Small intestine (tissue), 7 donors: ENCODE results near the gene TRIM4. TPM values are rescaled to one million over a fixed set of nuclear protein-coding genes. Genes with fewer than 3 reads are reported as not detected.
"Not testable (repeated sequence)": the region's sequence is repeated elsewhere in the genome, so short reads cannot be mapped to it uniquely, and the experiment has no call there.

Experiments
- DNase-seq, 2 donors: peaks; one replicate each; pipeline versions ENCODE4 v3.0.0 to v3.0.0-alpha.2; 2013
- FAIRE-seq: peaks from 2 replicates; lab custom pipeline; 2012; peaks lifted over from hg19 to GRCh38; lab: Jason Lieb, UNC
- H3K27ac ChIP-seq, 3 donors: one replicate each; pipeline ENCODE4 v1.5.1; 2013; ENCODE audit warnings: low read length in 2 of 3, mild to moderate bottlenecking in 2 of 3, control low read depth in 1 of 3, inconsistent platforms in 1 of 3, low read depth in 1 of 3, moderate library complexity in 1 of 3
- H3K27me3 ChIP-seq, 3 donors: one replicate each; pipeline ENCODE4 v1.6.1; 2013; ENCODE audit warnings: low read length in 3 of 3, inconsistent platforms in 1 of 3; ENCODE audit not compliant: control insufficient read depth in 3 of 3, insufficient read depth in 3 of 3
- H3K36me3 ChIP-seq, 3 donors: one replicate each; pipeline ENCODE4 v1.6.1; 2013; ENCODE audit warnings: low read length in 3 of 3, inconsistent platforms in 1 of 3, low read depth in 1 of 3, mild to moderate bottlenecking in 1 of 3, moderate library complexity in 1 of 3; ENCODE audit not compliant: control insufficient read depth in 3 of 3, insufficient read depth in 2 of 3
- H3K4me1 ChIP-seq, 3 donors: one replicate each; pipeline ENCODE4 v1.6.1; 2013; ENCODE audit warnings: low read length in 2 of 3, inconsistent platforms in 1 of 3, low read depth in 1 of 3, mild to moderate bottlenecking in 1 of 3, moderate library complexity in 1 of 3; ENCODE audit not compliant: control insufficient read depth in 3 of 3, insufficient read depth in 2 of 3
- H3K4me3 ChIP-seq, 3 donors: one replicate each; pipeline ENCODE4 v1.5.1; 2013; ENCODE audit warnings: low read length in 3 of 3, control low read depth in 1 of 3, inconsistent platforms in 1 of 3, low read depth in 1 of 3, mild to moderate bottlenecking in 1 of 3, moderate library complexity in 1 of 3
- H3K9me3 ChIP-seq, 2 donors: one replicate each; pipeline ENCODE4 v1.6.1; 2013; ENCODE audit warnings: low read depth in 1 of 2, low read length in 1 of 2; ENCODE audit not compliant: control insufficient read depth in 2 of 2, insufficient read depth in 1 of 2
- WGBS, 3 donors: extraction: QIAGEN DNeasy Blood & Tissue Kit; methylation state at CpG; one replicate each; pipeline ENCODE4 v1.1.7; 2013; 5-methylcytosine and 5-hydroxymethylcytosine counted together
- polyA plus RNA-seq, 4 donors: library from polyadenylated mRNA; stranded (reverse) in 3 of 4; unstranded in 1 of 4; fragments of 200-250 nt in 3 of 4; fragments of 120-200 nt in 1 of 4; gene quantifications; one replicate each; pipeline versions ENCODE4 v1.2.1 to v1.2.3, GENCODE V29; 2013
- donor health status: healthy with polysubstance abuse.
- donor health status: control.
- donor health status: control.
- donor health status: Bipolar disorder and iron deficiency.
- donor health status: healthy.

TRIM4 gene
- polyA plus RNA-seq, 4 donors = 18.8 to 36.3 (median 20.0) TPM

GRCh38 chr7:99901581-99901980, 17.7 kb downstream of the TRIM4 start:
- H3K9me3 ChIP-seq = peaks cover 0 to 5% of the 10 kb centered on the region in 2 donors
- DNase-seq (no peak), FAIRE-seq (no peak)
- no peaks in the 10 kb centered on the region for H3K27me3 ChIP-seq
- H3K4me1 ChIP-seq = no peaks in the 10 kb centered on the region
- peaks cover 15 to 44% (median 19%) of the 10 kb centered on the region in 3 donors for H3K36me3 ChIP-seq
- no peak overlapping the region for H3K4me3 ChIP-seq
- no peak overlapping the region for H3K27ac ChIP-seq
- 92 to 98% (median 97%) methylated on average over 10 of the region's 10 CpGs for WGBS, 3 donors

- H3K36me3 ChIP-seq = peaks cover 13 to 35% (median 17%) of the 10 kb centered on the region in 3 donors
- no peaks in the 10 kb centered on the region for H3K27me3 ChIP-seq
- H3K27ac ChIP-seq = no peak overlapping the region
- DNase-seq (no peak), FAIRE-seq (no peak)
- H3K4me3 ChIP-seq = no peak overlapping the region
- no peaks in the 10 kb centered on the region for H3K4me1 ChIP-seq
- peaks cover 0 to 5% of the 10 kb centered on the region in 2 donors for H3K9me3 ChIP-seq
- 95 to 100% (median 99%) methylated on average over 6 of the region's 6 CpGs for WGBS, 3 donors
These were observed 19.4 kb downstream of the TRIM4 start for GRCh38 chr7:99899830-99900519.

- no peak overlapping the region for H3K27ac ChIP-seq
- H3K36me3 ChIP-seq = peaks cover 13 to 32% (median 17%) of the 10 kb centered on the region in 3 donors
- 78 to 82% (median 81%) methylated on average over 3 of the region's 3 CpGs for WGBS, 3 donors
- no peaks in the 10 kb centered on the region for H3K27me3 ChIP-seq
- DNase-seq (no peak), FAIRE-seq (no peak)
- H3K4me3 ChIP-seq = no peak overlapping the region
- H3K9me3 ChIP-seq = peaks cover 0 to 5% of the 10 kb centered on the region in 2 donors
- no peaks in the 10 kb centered on the region for H3K4me1 ChIP-seq
These were observed 20.5 kb downstream of the TRIM4 start for GRCh38 chr7:99898836-99899235.

GRCh38 chr7:99898023-99898357, 21.3 kb downstream of the TRIM4 start:
- DNase-seq (no peak), FAIRE-seq (no peak)
- H3K4me3 ChIP-seq = no peak overlapping the region
- peaks cover 10 to 28% (median 13%) of the 10 kb centered on the region in 3 donors for H3K36me3 ChIP-seq
- H3K27me3 ChIP-seq = no peaks in the 10 kb centered on the region
- H3K4me1 ChIP-seq = no peaks in the 10 kb centered on the region
- WGBS, 3 donors = 86 to 98% (median 93%) methylated on average over 2 of the region's 2 CpGs
- H3K27ac ChIP-seq = no peak overlapping the region
- peaks cover 0 to 5% of the 10 kb centered on the region in 2 donors for H3K9me3 ChIP-seq

- Histone ChIP-seq H3K27ac (no peak overlapping the region), H3K27me3 (no peaks in the 10 kb centered on the region), H3K4me3 (no peak overlapping the region), H3K9me3 (peaks cover 0 to 5% of the 10 kb centered on the region in 2 donors), H3K36me3 (peaks cover 6 to 26% (median 9%) of the 10 kb centered on the region in 3 donors), H3K4me1 (no peaks in the 10 kb centered on the region)
- DNase-seq (no peak), FAIRE-seq (no peak)
- 90 to 94% (median 93%) methylated on average over 6 of the region's 6 CpGs for WGBS, 3 donors
These were observed 21.9 kb downstream of the TRIM4 start for GRCh38 chr7:99897322-99898022.

- Histone ChIP-seq H3K36me3 (peaks cover 0 to 17% (median 8%) of the 10 kb centered on the region in 3 donors), H3K27ac (no peak overlapping the region), H3K4me3 (no peak overlapping the region), H3K27me3 (no peaks in the 10 kb centered on the region), H3K9me3 (peaks cover 0 to 1% of the 10 kb centered on the region in 2 donors), H3K4me1 (no peaks in the 10 kb centered on the region)
- FAIRE-seq (no peak), DNase-seq (no peak)
These were observed 24.6 kb downstream of the TRIM4 start for GRCh38 chr7:99894738-99895137.

GRCh38 chr7:99893280-99893679, 26.1 kb downstream of the TRIM4 start:
- DNase-seq (no peak), FAIRE-seq (no peak)
- H3K27me3 ChIP-seq = no peaks in the 10 kb centered on the region
- peaks cover 0 to 9% of the 10 kb centered on the region in 2 donors for H3K9me3 ChIP-seq
- H3K36me3 ChIP-seq = peaks cover 0 to 13% (median 8%) of the 10 kb centered on the region in 3 donors
- H3K4me3 ChIP-seq = no peak overlapping the region
- no peaks in the 10 kb centered on the region for H3K4me1 ChIP-seq
- H3K27ac ChIP-seq = no peak overlapping the region
- WGBS, 3 donors = 66 to 74% (median 69%) methylated on average over 5 of the region's 5 CpGs

GRCh38 chr7:99890348-99890747, 29.0 kb downstream of the TRIM4 start:
- not testable (repeated sequence) for H3K27ac ChIP-seq, FAIRE-seq, H3K4me3 ChIP-seq, H3K4me1 ChIP-seq, H3K27me3 ChIP-seq, H3K36me3 ChIP-seq, DNase-seq
- H3K9me3 ChIP-seq = peaks cover 0 to 12% of the 10 kb centered on the region in 2 donors
- 96 to 97% (median 97%) methylated on average over 2 of the region's 2 CpGs for WGBS, 3 donors
